Activated CD8-positive, alpha-beta memory T cell treated with anti-CD3 and anti-CD28 coated beads for 4 hours (primary cell): ENCODE measurements around the gene SYTL5.

Source experiments
- DNase-seq, 2 donors: peaks; one replicate each; pipeline ENCODE4 v3.0.0-alpha.2; 2020; ENCODE audit warnings: low read depth in 2 of 2

SYTL5 gene

GRCh38 chrX:38138900-38139299, 132.5 kb downstream of the SYTL5 start:
- DNase-seq, result no peak

GRCh38 chrX:38142610-38143009, 136.3 kb downstream of the SYTL5 start:
- DNase-seq, result no peak

GRCh38 chrX:38149016-38149415, 142.7 kb downstream of the SYTL5 start:
- DNase-seq, result no peak

- no peak for DNase-seq
Observed at GRCh38 chrX:38150993-38151392, 144.6 kb downstream of the SYTL5 start.

GRCh38 chrX:38151441-38151840, 145.1 kb downstream of the SYTL5 start:
- DNase-seq, result no peak

GRCh38 chrX:38154340-38154739, 148.0 kb downstream of the SYTL5 start:
- no peak for DNase-seq

- DNase-seq, result no peak
Observed at GRCh38 chrX:38154818-38155217, 148.5 kb downstream of the SYTL5 start.

- DNase-seq, result no peak
Observed at GRCh38 chrX:38156838-38157237, 150.5 kb downstream of the SYTL5 start.

- no peak for DNase-seq
Observed at GRCh38 chrX:38163193-38163592, 156.8 kb downstream of the SYTL5 start.

- DNase-seq, result no peak
Observed at GRCh38 chrX:38165023-38165422, 158.7 kb downstream of the SYTL5 start.

GRCh38 chrX:38166478-38167083, 160.2 kb downstream of the SYTL5 start:
- no peak for DNase-seq

- DNase-seq, result no peak
Observed at GRCh38 chrX:38170556-38170955, 164.2 kb downstream of the SYTL5 start.

- no peak for DNase-seq
Observed at GRCh38 chrX:38172596-38172995, 166.2 kb downstream of the SYTL5 start.

- no peak for DNase-seq
Observed at GRCh38 chrX:38175139-38175538, 168.8 kb downstream of the SYTL5 start.

GRCh38 chrX:38178396-38178795, 172.0 kb downstream of the SYTL5 start:
- no peak for DNase-seq
